ENCODE results near the gene CYP26A1.

CYP26A1 gene

GRCh38 chr10:93073539-93074146 is at the start of gene CYP26A1:
CYP26A1 (plus strand) TSS chr10:93073893; CDS start chr10:93073935, 42 bp downstream.
- DNase-seq (ENCODE audit: low read depth): no peak

GRCh38 chr10:93026072-93026471 is 47.6 kb upstream of the CYP26A1 start:
- no peak for DNase-seq (ENCODE audit: low read depth)

GRCh38 chr10:93027508-93027907 is 46.2 kb upstream of the CYP26A1 start:
- no peak for DNase-seq (ENCODE audit: low read depth)

GRCh38 chr10:93028883-93029282 is 44.8 kb upstream of the CYP26A1 start:
- DNase-seq (ENCODE audit: low read depth): no peak

GRCh38 chr10:93030409-93030808 is 43.3 kb upstream of the CYP26A1 start:
- DNase-seq (ENCODE audit: low read depth): no peak

GRCh38 chr10:93032105-93032808 is 41.4 kb upstream of the CYP26A1 start:
- no peak for DNase-seq (ENCODE audit: low read depth)

GRCh38 chr10:93032809-93033137 is 40.9 kb upstream of the CYP26A1 start:
- no peak for DNase-seq (ENCODE audit: low read depth)

GRCh38 chr10:93034426-93034825 is 39.3 kb upstream of the CYP26A1 start:
- no peak for DNase-seq (ENCODE audit: low read depth)

- DNase-seq (ENCODE audit: low read depth): no peak
Observed at GRCh38 chr10:93039110-93039509, 34.6 kb upstream of the CYP26A1 start.

GRCh38 chr10:93039721-93040120 is 34.0 kb upstream of the CYP26A1 start:
- DNase-seq (ENCODE audit: low read depth): no peak

- no peak for DNase-seq (ENCODE audit: low read depth)
Observed at GRCh38 chr10:93054486-93054885, 19.2 kb upstream of the CYP26A1 start.

GRCh38 chr10:93058139-93058538 is 15.6 kb upstream of the CYP26A1 start:
- no peak for DNase-seq (ENCODE audit: low read depth)

GRCh38 chr10:93059975-93060886 is 13.5 kb upstream of the CYP26A1 start, which contains the start of gene CYP26C1:
CYP26C1 (plus strand) TSS chr10:93060798; CDS start chr10:93061264, 466 bp downstream.
- no peak for DNase-seq (ENCODE audit: low read depth)

GRCh38 chr10:93060887-93061593 is 12.7 kb upstream of the CYP26A1 start:
- no peak for DNase-seq (ENCODE audit: low read depth)

GRCh38 chr10:93061594-93062513 is 11.8 kb upstream of the CYP26A1 start:
- DNase-seq (ENCODE audit: low read depth): no peak

- no peak for DNase-seq (ENCODE audit: low read depth)
Observed at GRCh38 chr10:93062514-93063143, 11.1 kb upstream of the CYP26A1 start.

- no peak for DNase-seq (ENCODE audit: low read depth)
Observed at GRCh38 chr10:93063144-93063976, 10.3 kb upstream of the CYP26A1 start.

- DNase-seq (ENCODE audit: low read depth): no peak
Observed at GRCh38 chr10:93063977-93064660, 9.6 kb upstream of the CYP26A1 start.
